ENCODE measurements around the gene TMEM129.

Gene TMEM129

GRCh38 chr4:1690698-1691097, 30.4 kb downstream of the TMEM129 start:
- peaks cover 16% of the 10 kb centered on the region for H3F3A ChIP-seq (ENCODE audit: insufficient read depth, low read length)

GRCh38 chr4:1686440-1687036, 34.6 kb downstream of the TMEM129 start:
- H3K4me3 ChIP-seq (ENCODE audit: low read length), result no peak overlapping the region
- peaks cover 6% of the 10 kb centered on the region for H3K36me3 ChIP-seq (replicated peaks; ENCODE audit: insufficient read depth, low read length)
- peaks cover 10% of the 10 kb centered on the region; the same call in 1 of the 2 replicates for H3F3A ChIP-seq (ENCODE audit: insufficient read depth, low read length)
- peaks cover 11% of the 10 kb centered on the region for H3K4me1 ChIP-seq (ENCODE audit: low read length)
- no peaks in the 10 kb centered on the region for H3K9me3 ChIP-seq (replicated peaks; ENCODE audit: insufficient read depth, low read length)
- no peak overlapping the region for H3K27ac ChIP-seq (ENCODE audit: low read length)
- TF ChIP-seq EZH2 (optimal IDR thresholded peaks at IDR 0.05; ENCODE audit: low read depth, low read length) (no peak), EZH2phosphoT487 (IDR thresholded peaks at IDR 0.05; ENCODE audit: low read length) (no peak), CTCF (IDR thresholded peaks at IDR 0.05; ENCODE audit: low read length) (no peak)
- H3K9ac ChIP-seq (ENCODE audit: low read length), result no peak overlapping the region
- no peaks in the 10 kb centered on the region for H3K27me3 ChIP-seq (replicated peaks; ENCODE audit: insufficient read depth, low read length)
- H2AFZ ChIP-seq (ENCODE audit: low read length), result no peak overlapping the region
- no peaks in the 10 kb centered on the region for H4K20me1 ChIP-seq (ENCODE audit: insufficient read depth, low read length)
- H3K79me2 ChIP-seq (ENCODE audit: low read length), result no peaks in the 10 kb centered on the region
- DNase-seq, result no peak
- no peak overlapping the region for H3K4me2 ChIP-seq (ENCODE audit: low read depth, low read length)
- no peaks in the 10 kb centered on the region for H3K9me2 ChIP-seq (replicated peaks; ENCODE audit: insufficient read depth, low read length)

More at GRCh38 chr4:1690698-1691097, 30.4 kb downstream of the TMEM129 start:
- Histone ChIP-seq H3K27me3 (replicated peaks; ENCODE audit: insufficient read depth, low read length) (no peaks in the 10 kb centered on the region), H2AFZ (ENCODE audit: low read length) (no peak overlapping the region), H3K4me1 (ENCODE audit: low read length) (no peaks in the 10 kb centered on the region), H3K4me3 (ENCODE audit: low read length) (no peak overlapping the region), H3K9me3 (replicated peaks; ENCODE audit: insufficient read depth, low read length) (no peaks in the 10 kb centered on the region), H3K9ac (ENCODE audit: low read length) (no peak overlapping the region), H3K4me2 (ENCODE audit: low read depth, low read length) (no peak overlapping the region), H4K20me1 (ENCODE audit: insufficient read depth, low read length) (0 out of 2 replicates have a peak, but pooled peaks cover 4% of the 10 kb centered on the region), H3K9me2 (replicated peaks; ENCODE audit: insufficient read depth, low read length) (no peaks in the 10 kb centered on the region), H3K79me2 (ENCODE audit: low read length) (no peaks in the 10 kb centered on the region), H3K27ac (ENCODE audit: low read length) (no peak overlapping the region), H3K36me3 (replicated peaks; ENCODE audit: insufficient read depth, low read length) (peaks cover 21% of the 10 kb centered on the region)
- DNase-seq, result no peak
- TF ChIP-seq EZH2phosphoT487 (IDR thresholded peaks at IDR 0.05; ENCODE audit: low read length) (no peak), EZH2 (optimal IDR thresholded peaks at IDR 0.05; ENCODE audit: low read depth, low read length) (no peak), CTCF (IDR thresholded peaks at IDR 0.05; ENCODE audit: low read length) (no peak)

- H3K9me2 ChIP-seq (replicated peaks; ENCODE audit: insufficient read depth, low read length), result no peaks in the 10 kb centered on the region
- no peak overlapping the region for H3K4me3 ChIP-seq (ENCODE audit: low read length)
- no peak overlapping the region for H3K9ac ChIP-seq (ENCODE audit: low read length)
- no peaks in the 10 kb centered on the region for H3K27me3 ChIP-seq (replicated peaks; ENCODE audit: insufficient read depth, low read length)
- no peaks in the 10 kb centered on the region for H3K9me3 ChIP-seq (replicated peaks; ENCODE audit: insufficient read depth, low read length)
- peaks cover 10% of the 10 kb centered on the region; the same call in 1 of the 2 replicates for H3F3A ChIP-seq (ENCODE audit: insufficient read depth, low read length)
- no peak overlapping the region for H3K27ac ChIP-seq (ENCODE audit: low read length)
- no peak overlapping the region for H2AFZ ChIP-seq (ENCODE audit: low read length)
- no peaks in the 10 kb centered on the region for H3K79me2 ChIP-seq (ENCODE audit: low read length)
- peaks cover under 1% of the 10 kb centered on the region; the same call in 1 of the 2 replicates for H3K36me3 ChIP-seq (replicated peaks; ENCODE audit: insufficient read depth, low read length)
- H3K4me2 ChIP-seq (ENCODE audit: low read depth, low read length), result peak overlapping the region; percentile 68; the same call in 1 of the 2 replicates
- H3K4me1 ChIP-seq (ENCODE audit: low read length), result peaks cover 11% of the 10 kb centered on the region
- no peak for DNase-seq
- H4K20me1 ChIP-seq (ENCODE audit: insufficient read depth, low read length), result no peaks in the 10 kb centered on the region
- no peak for TF ChIP-seq CTCF (IDR thresholded peaks at IDR 0.05; ENCODE audit: low read length)
- no peak for TF ChIP-seq EZH2 (optimal IDR thresholded peaks at IDR 0.05; ENCODE audit: low read depth, low read length)
- no peak for TF ChIP-seq EZH2phosphoT487 (IDR thresholded peaks at IDR 0.05; ENCODE audit: low read length)
These were observed 35.6 kb downstream of the TMEM129 start for GRCh38 chr4:1685235-1686150.
